CD14-positive monocyte (primary cell): Measurements from ENCODE around the gene HARBI1. TPM values are rescaled to one million over a fixed set of nuclear protein-coding genes. Genes with fewer than 3 reads are reported as not detected.
A peak's percentile ranks its signal among the peaks of the same experiment; 100 is the strongest.

Experiments
- DNase-seq, 3 donors: peaks; one replicate each; pipeline ENCODE4 v3.0.0-alpha.2; 2011 to 2022
- H2AFZ ChIP-seq: 2 replicates; pipeline ENCODE4 v1.6.0; 2012; ENCODE audit warnings: mild to moderate bottlenecking, low read depth, low read length, inconsistent platforms; ENCODE audit not compliant: insufficient read depth, poor library complexity, severe bottlenecking
- H3K27ac ChIP-seq, 2 donors: 1 replicate in 1 of 2; 2 replicates in 1 of 2; pipeline ENCODE4 v1.5.1; 2012 to 2013; ENCODE audit warnings: low read length in 2 of 2, control low read depth in 1 of 2, inconsistent platforms in 1 of 2, low read depth in 1 of 2, mild to moderate bottlenecking in 1 of 2
- H3K27me3 ChIP-seq, 2 donors: one replicate each; pipeline versions ENCODE4 v1.6.0 to v1.6.1; 2011 to 2013; ENCODE audit warnings: low read length in 2 of 2; ENCODE audit not compliant: control insufficient read depth in 2 of 2, insufficient read depth in 2 of 2
- H3K36me3 ChIP-seq, 2 donors: replicated peaks in 1 of 2; 1 replicate in 1 of 2; 2 replicates in 1 of 2; pipeline versions ENCODE4 v1.5.1 to v1.6.1; 2012 to 2013; ENCODE audit warnings: low read length in 2 of 2, control low read depth in 1 of 2, inconsistent platforms in 1 of 2, mild to moderate bottlenecking in 1 of 2; ENCODE audit not compliant: insufficient read depth in 2 of 2, control insufficient read depth in 1 of 2
- H3K4me1 ChIP-seq, 2 donors: 1 replicate in 1 of 2; 2 replicates in 1 of 2; pipeline versions ENCODE4 v1.5.1 to v1.6.1; 2012 to 2013; ENCODE audit warnings: low read length in 2 of 2, control low read depth in 1 of 2, inconsistent platforms in 1 of 2, mild to moderate bottlenecking in 1 of 2, moderate library complexity in 1 of 2; ENCODE audit not compliant: insufficient read depth in 2 of 2, control insufficient read depth in 1 of 2
- H3K4me2 ChIP-seq: replicated peaks from 2 replicates; pipeline ENCODE3; 2012; ENCODE audit warnings: low read length, moderate library complexity, mild to moderate bottlenecking; ENCODE audit not compliant: poor library complexity, severe bottlenecking; ENCODE audit errors: extremely low read depth
- H3K4me3 ChIP-seq, 3 experiments: fragments of 200-600 bp in 1 of 3; sonication (generic) in 1 of 3; replicated peaks in 1 of 3; 1 replicate in 2 of 3; 2 replicates in 1 of 3; pipeline ENCODE4 v1.5.1; 2011 to 2013; ENCODE audit warnings: low read length in 3 of 3, mild to moderate bottlenecking in 3 of 3, control low read depth in 2 of 3, low read depth in 2 of 3, inconsistent platforms in 1 of 3, moderate library complexity in 1 of 3
- H3K79me2 ChIP-seq: 2 replicates; pipeline ENCODE4 v1.6.0; 2012; ENCODE audit warnings: mild to moderate bottlenecking, control low read depth, inconsistent platforms, low read length, moderate library complexity; ENCODE audit not compliant: insufficient read depth
- H3K9ac ChIP-seq: 2 replicates; pipeline ENCODE4 v1.6.0; 2017; ENCODE audit warnings: low read length, mild to moderate bottlenecking; ENCODE audit not compliant: insufficient read depth, poor library complexity, severe bottlenecking
- H3K9me3 ChIP-seq, 2 donors: replicated peaks in 1 of 2; 1 replicate in 1 of 2; 2 replicates in 1 of 2; pipeline versions ENCODE4 v1.5.1 to v1.6.1; 2012 to 2013; ENCODE audit warnings: low read length in 2 of 2, control low read depth in 1 of 2; ENCODE audit not compliant: control insufficient read depth in 1 of 2, insufficient read depth in 1 of 2
- H4K20me1 ChIP-seq: 2 replicates; pipeline ENCODE4 v1.6.0; 2012; ENCODE audit warnings: mild to moderate bottlenecking, low read length, control low read depth, moderate library complexity; ENCODE audit not compliant: insufficient read depth
- H3K27ac Mint-ChIP-seq, 7 donors: one replicate each; pipeline ENCODE4 v1.8.0; 2020; ENCODE audit warnings: mild to moderate bottlenecking in 7 of 7, mixed read lengths in 7 of 7, moderate library complexity in 6 of 7, inconsistent platforms in 2 of 7
- H3K27me3 Mint-ChIP-seq, 3 donors: one replicate each; pipeline ENCODE4 v1.8.0; 2021 to 2022; ENCODE audit warnings: low read depth in 3 of 3, mild to moderate bottlenecking in 3 of 3, mixed read lengths in 3 of 3, moderate library complexity in 3 of 3, inconsistent platforms in 1 of 3
- H3K36me3 Mint-ChIP-seq, 2 donors: one replicate each; pipeline ENCODE4 v1.8.0; 2020; ENCODE audit warnings: mixed read lengths in 2 of 2, inconsistent platforms in 1 of 2, mild to moderate bottlenecking in 1 of 2
- H3K4me1 Mint-ChIP-seq: one replicate; pipeline ENCODE4 v1.8.0; 2020; ENCODE audit warnings: mild to moderate bottlenecking, mixed read lengths
- H3K4me3 Mint-ChIP-seq, 2 donors: one replicate each; pipeline ENCODE4 v1.8.0; 2020; ENCODE audit warnings: mild to moderate bottlenecking in 2 of 2, mixed read lengths in 2 of 2, moderate library complexity in 1 of 2
- H3K9me3 Mint-ChIP-seq, 7 donors: one replicate each; pipeline ENCODE4 v1.8.0; 2020 to 2022; ENCODE audit warnings: mixed read lengths in 7 of 7, mild to moderate bottlenecking in 6 of 7, moderate library complexity in 6 of 7, inconsistent platforms in 2 of 7
- CTCF ChIP-seq: fragments of 200-600 bp; IDR thresholded peaks from one replicate; pipeline ENCODE4 v1.8.0; 2022; ENCODE audit warnings: antibody characterized with exemption, mild to moderate bottlenecking
- WGBS: methylation state at CpG from one replicate; pipeline ENCODE4 v1.1.5; 2013; ENCODE audit warnings: missing lambda C conversion rate; ENCODE audit not compliant: insufficient coverage; 5-methylcytosine and 5-hydroxymethylcytosine counted together
- intact Hi-C, 2 donors: fragments of 100-400 bp; cut with micrococcal nuclease; formaldehyde crosslinking; loops; one replicate each; pipeline versions ENCODE4 v1.15.0 to v1.15.1; 2023
- polyA plus RNA-seq, 3 donors: library from polyadenylated mRNA; depleted of rRNA in 1 of 3; unstranded in 2 of 3; stranded (reverse) in 1 of 3; fragments of 300-500 nt in 2 of 3; fragments of >200 nt in 1 of 3; fragmentation: Illumina TruSeq in 2 of 3; gene quantifications; 1 replicate in 2 of 3; 2 replicates in 1 of 3; pipeline ENCODE4 v1.2.3, GENCODE V29; 2012 to 2021

HARBI1 gene
- polyA plus RNA-seq, 3 donors, result 2.1 to 4.4 (median 2.1) TPM

GRCh38 chr11:46594374-46594700, 22.7 kb downstream of the HARBI1 start:
- H3K27ac ChIP-seq, result peak overlapping the region in 1 of 2 donors; percentile 88
- TF ChIP-seq CTCF, result no peak
- intact Hi-C loops, result no loop called here
- peak overlapping the region; percentile 88 for H3K4me2 ChIP-seq
- Mint-ChIP-seq H3K9me3 (peaks cover 0 to 2% (median 0%) of the 10 kb centered on the region in 7 donors), H3K27me3 (peaks cover 0 to 3% (median 0%) of the 10 kb centered on the region in 3 donors), H3K4me1 (peaks cover 36% of the 10 kb centered on the region), H3K36me3 (peaks cover 0 to 6% of the 10 kb centered on the region in 2 donors), H3K4me3 (peak overlapping the region; percentile 94 to 99), H3K27ac (peak overlapping the region; percentile 84 to 96 (median 90))
- peak overlapping the region; percentile 87 for H3K9ac ChIP-seq
- no CpG with 5 or more reads among the region's 3 CpGs for WGBS
- H3K36me3 ChIP-seq, result no peaks in the 10 kb centered on the region
- peak overlapping the region; percentile 97 for H2AFZ ChIP-seq
- peak in 1 of 3 donors; percentile 53 for DNase-seq
- peaks cover 28% of the 10 kb centered on the region for H4K20me1 ChIP-seq
- peaks cover 45% of the 10 kb centered on the region for H3K79me2 ChIP-seq
- peaks cover 15 to 29% of the 10 kb centered on the region in 2 donors for H3K4me1 ChIP-seq
- H3K4me3 ChIP-seq, result peak overlapping the region; percentile 75 to 91 (median 83)
- H3K27me3 ChIP-seq, result no peaks in the 10 kb centered on the region
- H3K9me3 ChIP-seq, result no peaks in the 10 kb centered on the region

- Mint-ChIP-seq H3K36me3 (peaks cover 0 to 3% of the 10 kb centered on the region in 2 donors), H3K9me3 (peaks cover 0 to 2% (median 0%) of the 10 kb centered on the region in 7 donors), H3K4me1 (peaks cover 41% of the 10 kb centered on the region), H3K27ac (peak within 1 kb of the TSS; percentile 84 to 96 (median 90)), H3K4me3 (peak within 1 kb of the TSS; percentile 94 to 99), H3K27me3 (peaks cover 0 to 3% (median 0%) of the 10 kb centered on the region in 3 donors)
- Histone ChIP-seq H3K36me3 (no peaks in the 10 kb centered on the region), H3K4me3 (peak within 1 kb of the TSS; percentile 75 to 91 (median 83)), H3K4me2 (peak within 1 kb of the TSS; percentile 88), H2AFZ (peak within 1 kb of the TSS; percentile 97), H3K4me1 (peaks cover 17 to 29% of the 10 kb centered on the region in 2 donors), H3K79me2 (peaks cover 51% of the 10 kb centered on the region), H3K27ac (peak within 1 kb of the TSS; percentile 57 to 88), H3K9me3 (no peaks in the 10 kb centered on the region), H3K27me3 (no peaks in the 10 kb centered on the region), H3K9ac (peak within 1 kb of the TSS; percentile 87), H4K20me1 (peaks cover 34% of the 10 kb centered on the region)
- intact Hi-C loops, result no loop called here
- peak; percentile 79 to 81 (median 80) for DNase-seq
- no peak for TF ChIP-seq CTCF
- WGBS, result under 1% methylated on average over 47 of the region's 54 CpGs
Measured at GRCh38 chr11:46593550-46594373, 23.3 kb downstream of the HARBI1 start, which contains the start of gene AMBRA1. TSS of gene AMBRA1 (minus strand) at chr11:46594023. CDS start at chr11:46548380, 45,643 bp downstream.
